ENCODE measurements around the gene HSP90AB1.

Gene HSP90AB1

GRCh38 chr6:44268095-44268628 is 21.3 kb downstream of the HSP90AB1 start:
- DNase-seq (ENCODE audit: low read depth in 2 of 2): no peak

GRCh38 chr6:44269178-44269920 is 22.4 kb downstream of the HSP90AB1 start:
- DNase-seq (ENCODE audit: low read depth in 2 of 2): no peak

DNA sequence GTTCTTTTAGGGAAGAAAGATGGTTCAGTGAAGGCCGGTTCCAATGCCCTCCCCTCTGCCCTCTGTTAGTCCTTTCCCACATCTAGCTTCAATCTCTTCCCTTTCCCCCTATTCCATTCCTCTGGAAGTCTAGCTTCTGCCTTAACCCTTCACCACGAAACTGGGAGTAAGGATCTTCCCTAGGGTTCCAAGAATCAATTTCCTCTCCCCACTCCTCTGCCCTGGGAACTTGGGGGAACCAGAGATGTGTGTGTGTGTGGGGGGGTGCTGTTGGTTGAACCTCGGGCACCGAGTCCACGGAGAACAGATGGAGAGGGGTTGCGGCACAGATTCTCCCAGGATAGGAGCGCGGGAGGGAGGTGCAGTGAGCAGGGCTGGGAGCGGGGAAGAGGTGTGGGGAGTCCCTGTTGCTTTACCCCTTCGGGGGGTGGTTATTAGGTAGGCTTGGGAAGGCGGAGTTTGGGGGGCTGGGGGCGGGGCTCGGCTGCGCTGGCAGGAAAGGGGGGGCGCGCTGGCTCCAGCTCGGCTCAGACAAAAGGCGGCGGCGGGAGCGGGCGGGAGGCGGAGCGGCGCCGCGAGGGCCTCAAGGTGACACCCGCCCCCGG is 23.1 kb downstream of the HSP90AB1 start, which contains the start of gene TMEM151B:
TSS of gene TMEM151B (plus strand) at position 530 of the 605 bp plus-strand sequence. CDS start 293 bp downstream, outside the sequence.
- no peak for DNase-seq (ENCODE audit: low read depth in 2 of 2)

DNA sequence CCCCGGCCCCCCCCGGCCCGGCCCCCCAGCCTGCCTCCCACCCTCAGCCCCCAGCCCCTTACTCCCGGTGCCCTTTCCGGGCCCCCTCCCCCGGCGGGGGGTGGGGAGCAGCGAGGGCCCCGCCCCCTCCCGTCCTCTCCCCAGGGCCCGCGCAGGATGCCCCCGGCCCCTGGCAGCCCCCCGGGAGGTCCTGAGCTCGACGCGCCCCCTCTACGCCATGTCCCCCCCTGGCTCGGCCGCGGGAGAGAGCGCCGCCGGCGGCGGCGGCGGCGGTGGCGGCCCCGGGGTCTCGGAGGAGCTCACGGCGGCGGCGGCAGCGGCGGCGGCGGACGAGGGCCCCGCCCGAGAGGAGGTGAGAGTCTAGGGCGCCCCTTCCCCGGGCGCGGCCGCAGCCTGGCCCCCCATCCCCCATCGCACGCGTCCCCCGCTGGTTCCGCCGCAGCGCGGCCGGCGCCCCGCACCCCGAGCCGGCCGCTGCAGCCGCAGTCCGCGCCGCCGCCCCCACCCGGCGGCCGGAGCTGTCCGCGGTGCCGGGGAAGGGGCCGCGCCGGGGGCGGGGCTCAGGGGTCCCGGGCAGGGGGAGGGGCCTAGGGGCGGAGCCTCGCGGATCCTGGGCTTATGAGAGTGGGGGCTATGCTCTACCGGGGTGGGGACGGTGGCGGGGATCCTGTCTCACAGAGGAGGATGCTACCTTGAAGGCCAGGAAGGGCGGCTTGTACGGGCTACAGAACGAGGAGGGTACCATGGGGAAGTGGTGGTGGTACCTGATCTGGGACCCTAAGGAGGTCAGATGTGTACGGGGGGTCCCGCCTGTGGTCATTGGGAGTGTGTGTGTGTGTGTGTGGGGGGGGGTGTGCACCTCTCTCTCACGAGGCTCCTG is 23.9 kb downstream of the HSP90AB1 start:
- no peak for DNase-seq (ENCODE audit: low read depth in 2 of 2)

DNA sequence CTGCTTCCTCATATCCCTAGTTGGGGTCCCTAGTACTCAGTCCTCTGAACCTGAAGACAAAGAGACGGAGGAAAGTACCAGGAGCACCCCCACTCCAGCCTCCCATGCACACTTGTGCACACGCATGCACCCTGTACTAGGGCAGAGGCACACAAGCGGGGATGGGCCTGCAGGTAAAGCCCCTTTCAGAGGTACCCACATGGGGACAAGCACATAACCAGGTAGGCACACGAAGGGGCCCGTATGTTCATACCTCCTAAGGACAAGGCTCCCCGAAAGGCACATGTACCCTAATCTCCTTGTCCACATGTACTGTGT is 24.5 kb downstream of the HSP90AB1 start:
- no peak for DNase-seq (ENCODE audit: low read depth in 2 of 2)

GRCh38 chr6:44271914-44272313 is 25.0 kb downstream of the HSP90AB1 start:
- no peak for DNase-seq (ENCODE audit: low read depth in 2 of 2)

GRCh38 chr6:44272529-44272928 is 25.6 kb downstream of the HSP90AB1 start:
- DNase-seq (ENCODE audit: low read depth in 2 of 2): no peak

GRCh38 chr6:44272999-44273566 is 26.2 kb downstream of the HSP90AB1 start:
- DNase-seq (ENCODE audit: low read depth in 2 of 2): no peak

DNA sequence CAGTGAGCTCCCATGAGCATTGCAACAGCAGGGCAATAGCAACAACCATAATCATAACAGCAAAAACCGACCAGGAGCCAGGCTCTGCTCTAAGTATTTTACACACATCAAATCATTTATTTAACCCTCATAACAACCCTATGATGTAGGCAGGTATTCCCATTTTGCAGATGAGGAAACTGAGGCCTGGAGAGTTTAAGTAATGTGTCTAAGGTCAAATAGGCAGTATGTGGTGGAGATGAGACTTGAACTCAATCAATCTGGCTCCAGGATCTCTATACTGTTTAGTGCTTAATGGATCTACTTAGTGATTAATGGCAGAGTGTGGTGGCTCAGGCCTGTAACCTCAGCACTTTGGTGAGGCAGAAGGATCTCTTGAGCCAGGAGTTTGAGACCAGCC is 26.7 kb downstream of the HSP90AB1 start:
- no peak for DNase-seq (ENCODE audit: low read depth in 2 of 2)

DNA sequence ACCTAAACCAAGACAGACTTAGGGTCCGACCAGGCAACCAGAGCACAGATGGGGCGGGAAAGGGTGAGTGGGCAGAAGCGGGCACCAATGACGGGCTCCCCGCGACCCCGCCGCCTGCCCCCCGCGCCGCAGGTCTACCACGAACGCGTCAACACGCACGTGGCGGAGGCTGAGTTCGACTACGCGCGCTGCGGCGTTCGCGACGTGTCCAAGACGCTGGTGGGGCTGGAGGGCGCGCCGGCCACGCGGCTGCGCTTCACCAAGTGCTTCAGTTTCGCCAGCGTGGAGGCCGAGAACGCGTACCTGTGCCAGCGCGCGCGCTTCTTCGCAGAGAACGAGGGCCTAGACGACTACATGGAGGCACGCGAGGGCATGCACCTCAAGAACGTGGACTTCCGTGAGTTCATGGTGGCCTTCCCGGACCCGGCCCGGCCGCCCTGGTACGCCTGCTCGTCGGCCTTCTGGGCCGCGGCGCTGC is 28.4 kb downstream of the HSP90AB1 start:
- DNase-seq (ENCODE audit: low read depth in 2 of 2): no peak

DNA sequence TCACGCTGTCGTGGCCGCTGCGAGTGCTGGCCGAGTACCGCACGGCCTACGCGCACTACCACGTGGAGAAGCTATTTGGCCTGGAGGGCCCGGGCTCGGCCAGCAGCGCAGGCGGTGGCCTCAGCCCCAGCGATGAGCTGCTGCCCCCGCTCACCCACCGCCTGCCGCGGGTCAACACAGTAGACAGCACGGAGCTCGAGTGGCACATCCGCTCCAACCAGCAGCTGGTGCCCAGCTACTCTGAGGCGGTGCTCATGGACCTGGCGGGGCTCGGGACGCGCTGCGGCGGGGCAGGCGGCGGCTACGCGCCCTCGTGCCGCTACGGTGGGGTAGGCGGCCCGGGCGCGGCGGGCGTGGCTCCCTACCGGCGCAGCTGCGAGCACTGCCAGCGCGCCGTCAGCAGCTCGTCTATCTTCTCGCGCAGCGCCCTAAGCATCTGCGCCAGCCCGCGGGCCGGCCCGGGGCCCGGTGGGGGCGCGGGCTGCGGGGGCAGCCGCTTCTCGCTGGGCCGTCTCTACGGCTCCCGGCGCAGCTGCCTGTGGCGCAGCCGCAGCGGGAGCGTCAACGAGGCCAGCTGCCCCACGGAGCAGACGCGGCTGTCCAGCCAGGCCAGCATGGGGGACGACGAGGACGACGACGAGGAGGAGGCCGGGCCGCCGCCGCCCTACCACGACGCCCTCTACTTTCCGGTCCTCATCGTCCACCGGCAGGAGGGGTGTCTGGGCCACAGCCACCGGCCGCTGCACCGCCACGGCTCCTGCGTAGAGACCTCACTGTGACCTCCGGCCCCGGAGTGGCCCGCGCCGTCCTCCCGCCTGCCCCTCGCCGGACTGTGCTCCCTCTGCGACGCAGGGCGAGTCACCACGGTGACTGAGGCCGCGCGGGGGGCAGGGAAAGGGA is 29.1 kb downstream of the HSP90AB1 start:
- DNase-seq (ENCODE audit: low read depth in 2 of 2): no peak

- no peak for DNase-seq (ENCODE audit: low read depth in 2 of 2)
Measured at GRCh38 chr6:44276667-44277640, 30.1 kb downstream of the HSP90AB1 start.

DNA sequence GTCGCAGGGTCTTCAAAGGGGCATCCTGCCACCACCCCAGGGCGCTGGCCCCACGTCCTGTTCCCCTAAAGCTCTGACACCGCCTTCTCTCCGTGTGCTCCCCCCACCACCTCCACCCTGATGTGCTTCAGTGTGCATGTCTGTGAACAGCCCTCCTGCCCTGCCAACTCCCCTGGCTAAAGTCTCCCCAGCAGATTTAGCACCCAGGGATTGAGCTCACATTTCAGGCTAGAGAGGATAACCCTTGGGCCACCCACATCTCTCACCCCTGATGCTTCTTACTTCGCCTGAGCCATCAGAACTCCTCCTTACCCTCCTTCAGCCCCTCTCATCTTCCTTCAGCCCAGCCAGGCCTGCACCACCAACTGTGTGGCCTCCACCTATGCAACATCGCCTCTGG is 30.9 kb downstream of the HSP90AB1 start:
- no peak for DNase-seq (ENCODE audit: low read depth in 2 of 2)

DNA sequence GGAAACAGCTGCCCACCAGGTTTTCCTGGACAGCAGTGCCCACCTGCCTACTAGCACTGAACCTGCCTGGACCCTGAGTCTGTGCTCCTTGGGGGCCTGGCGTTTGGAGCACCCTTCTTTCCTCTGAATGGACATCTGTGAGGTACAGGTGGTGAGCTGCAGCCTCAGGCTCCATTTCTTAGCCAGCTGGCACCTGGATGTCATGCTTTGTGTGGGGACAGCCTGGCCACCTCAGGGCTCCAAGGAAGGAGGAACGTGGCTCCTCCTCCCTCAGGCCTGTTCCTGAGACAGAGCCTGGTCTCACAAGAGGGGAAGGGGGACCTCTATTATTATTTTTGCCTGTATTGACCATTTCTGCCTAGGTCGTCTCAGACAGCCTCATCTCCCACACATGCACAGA is 31.4 kb downstream of the HSP90AB1 start:
- DNase-seq (ENCODE audit: low read depth in 2 of 2): no peak

GRCh38 chr6:44278774-44279697 is 32.1 kb downstream of the HSP90AB1 start:
- no peak for DNase-seq (ENCODE audit: low read depth in 2 of 2)

DNA sequence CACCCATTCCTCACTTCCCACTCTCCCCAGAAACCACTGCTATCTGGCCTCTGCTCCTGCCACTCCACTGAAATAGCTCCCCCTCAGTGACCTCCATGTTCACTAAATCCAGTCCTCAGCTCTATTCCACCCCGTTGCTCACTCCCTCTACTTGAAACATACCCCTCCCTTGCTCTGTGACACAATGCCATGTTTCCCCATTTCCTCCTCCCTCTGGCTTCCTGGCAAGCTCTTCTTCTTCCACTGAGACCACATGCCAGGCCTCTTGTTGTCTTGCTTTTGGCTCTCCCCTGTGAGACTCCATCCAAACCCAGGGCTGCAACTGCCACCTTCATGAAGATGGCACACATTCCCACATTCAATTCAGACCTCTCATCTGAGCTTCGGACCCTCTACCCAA is 37.2 kb downstream of the HSP90AB1 start:
- no peak for DNase-seq (ENCODE audit: low read depth in 2 of 2)

GRCh38 chr6:44284867-44285266 is 38.0 kb downstream of the HSP90AB1 start:
- no peak for DNase-seq (ENCODE audit: low read depth in 2 of 2)

- DNase-seq (ENCODE audit: low read depth in 2 of 2): no peak
Measured at GRCh38 chr6:44285552-44286284, 38.8 kb downstream of the HSP90AB1 start.

All from fibroblast of skin of left biceps (primary cell).